SU-DHL-6 (cell line): ENCODE data around the gene ATRIP.

ENCODE experiments used
- H2AFZ ChIP-seq: fragments of 200-600 bp; sonication (generic); 2 replicates; pipeline ENCODE4 v1.6.1; 2014; ENCODE audit warnings: low read depth, mild to moderate bottlenecking, moderate library complexity, mixed read lengths, antibody characterized with exemption, low read length; ENCODE audit not compliant: severe bottlenecking
- H3F3A ChIP-seq: fragments of 200-600 bp; shearing (Covaris generic); 2 replicates; pipeline ENCODE4 v1.6.0; 2016; ENCODE audit warnings: antibody characterized with exemption, mild to moderate bottlenecking; ENCODE audit not compliant: insufficient read depth
- H3K27ac ChIP-seq: fragments of 200-600 bp; sonication (generic); 2 replicates; pipeline ENCODE4 v1.5.1; 2016; ENCODE audit warnings: low read depth, mild to moderate bottlenecking, low read length, moderate library complexity, mixed read lengths
- H3K27me3 ChIP-seq: fragments of 200-600 bp; sonication (generic), shearing (Covaris generic); 2 replicates; pipeline ENCODE4 v1.6.0; 2014; ENCODE audit warnings: mild to moderate bottlenecking, low read length
- H3K36me3 ChIP-seq: fragments of 200-600 bp; sonication (generic); 2 replicates; pipeline ENCODE4 v1.6.1; 2014; ENCODE audit warnings: mild to moderate bottlenecking, low read length, mixed read lengths
- H3K4me2 ChIP-seq: fragments of 300-600, 200-600 bp; shearing (Covaris generic), sonication (generic); 2 replicates; pipeline ENCODE4 v1.6.0; 2014; ENCODE audit warnings: low read length, low read depth, mild to moderate bottlenecking; ENCODE audit not compliant: poor library complexity, severe bottlenecking
- H3K4me3 ChIP-seq: fragments of 200-600 bp; sonication (generic); 2 replicates; pipeline ENCODE4 v1.5.1; 2014; ENCODE audit warnings: antibody characterized with exemption, low read length, mild to moderate bottlenecking, mixed read lengths; ENCODE audit not compliant: insufficient read depth, poor library complexity, severe bottlenecking
- H3K79me2 ChIP-seq: fragments of 200-600 bp; sonication (generic); 2 replicates; pipeline ENCODE4 v1.6.1; 2014; ENCODE audit warnings: mild to moderate bottlenecking, low read length, moderate library complexity; ENCODE audit not compliant: insufficient read depth
- H3K9ac ChIP-seq: fragments of 200-600 bp; sonication (generic); 2 replicates; pipeline ENCODE4 v1.7.0; 2014; ENCODE audit warnings: mild to moderate bottlenecking, low read length
- H3K9me2 ChIP-seq: fragments of 200-600 bp; sonication (generic); replicated peaks from 2 replicates; pipeline ENCODE4 v1.6.1; 2014; ENCODE audit warnings: low read length; ENCODE audit not compliant: insufficient read depth
- H3K9me3 ChIP-seq: fragments of 200-600 bp; sonication (generic); 2 replicates; pipeline ENCODE4 v1.6.1; 2014; ENCODE audit warnings: low read length, mixed read lengths; ENCODE audit not compliant: insufficient read depth
- H4K20me1 ChIP-seq: fragments of 200-600 bp; sonication (generic); 2 replicates; pipeline ENCODE4 v1.6.1; 2014; ENCODE audit warnings: low read depth, mild to moderate bottlenecking, antibody characterized with exemption, low read length, moderate library complexity, mixed read lengths
- CTCF ChIP-seq: fragments of 200-600 bp; sonication (generic); IDR thresholded peaks from one replicate; pipeline ENCODE4 v1.5.1; 2017; ENCODE audit warnings: antibody characterized with exemption, mild to moderate bottlenecking, low read length, moderate library complexity; ENCODE audit not compliant: insufficient read depth, poor library complexity, severe bottlenecking
- EZH2phosphoT487 ChIP-seq: fragments of 200-600 bp; sonication (generic), shearing (Covaris generic); conservative IDR thresholded peaks from 2 replicates; pipeline ENCODE4 v1.6.1; 2018; ENCODE audit warnings: mild to moderate bottlenecking, antibody characterized with exemption, low read length, moderate library complexity, mixed read lengths

Gene ATRIP

DNA sequence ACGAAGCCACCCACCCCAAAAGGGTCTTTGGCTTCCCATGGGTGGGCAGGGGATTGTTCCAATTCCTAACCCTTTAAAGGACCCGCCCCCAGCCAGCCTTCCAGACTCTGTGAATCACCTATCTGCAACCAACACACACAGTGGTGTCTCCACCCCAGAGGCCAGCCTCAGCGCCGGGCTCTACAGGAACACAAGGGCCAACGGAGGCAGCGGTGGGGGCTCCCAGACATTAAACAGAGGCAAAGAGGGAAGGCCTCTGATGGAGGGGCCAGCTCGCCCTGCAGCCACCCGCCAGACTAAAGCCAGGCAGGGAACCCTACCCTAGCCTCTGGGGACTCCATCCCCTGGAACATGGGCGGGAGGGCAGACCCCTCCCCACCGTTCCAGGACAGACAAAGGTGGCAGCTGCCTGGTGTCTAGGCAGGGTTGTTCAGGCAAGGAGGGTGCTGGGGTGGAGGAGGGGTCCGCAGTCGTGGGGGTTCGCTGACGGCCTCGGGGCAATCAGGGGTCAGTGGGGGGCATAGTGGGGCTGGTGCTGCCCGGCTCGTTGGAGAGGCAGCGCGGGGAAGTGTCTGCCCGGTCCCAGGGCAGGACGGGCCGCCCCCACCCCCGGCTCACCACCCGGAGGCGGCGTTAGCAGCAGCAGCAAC lies 57.0 kb downstream of the ATRIP start:
- Histone ChIP-seq H3K9me2 (no peaks in the 10 kb centered on the region), H3K9ac (peak overlapping the region; percentile 36), H3K27me3 (no peaks in the 10 kb centered on the region), H3K36me3 (no peaks in the 10 kb centered on the region), H3K4me2 (peak overlapping the region; percentile 42), H2AFZ (peak overlapping the region; percentile 71), H3K27ac (no peak overlapping the region), H3K4me3 (no peak overlapping the region), H3K79me2 (no peaks in the 10 kb centered on the region), H3K9me3 (no peaks in the 10 kb centered on the region), H3F3A (no peaks in the 10 kb centered on the region), H4K20me1 (no peaks in the 10 kb centered on the region)
- no peak for TF ChIP-seq CTCF
- no peak for TF ChIP-seq EZH2phosphoT487

DNA sequence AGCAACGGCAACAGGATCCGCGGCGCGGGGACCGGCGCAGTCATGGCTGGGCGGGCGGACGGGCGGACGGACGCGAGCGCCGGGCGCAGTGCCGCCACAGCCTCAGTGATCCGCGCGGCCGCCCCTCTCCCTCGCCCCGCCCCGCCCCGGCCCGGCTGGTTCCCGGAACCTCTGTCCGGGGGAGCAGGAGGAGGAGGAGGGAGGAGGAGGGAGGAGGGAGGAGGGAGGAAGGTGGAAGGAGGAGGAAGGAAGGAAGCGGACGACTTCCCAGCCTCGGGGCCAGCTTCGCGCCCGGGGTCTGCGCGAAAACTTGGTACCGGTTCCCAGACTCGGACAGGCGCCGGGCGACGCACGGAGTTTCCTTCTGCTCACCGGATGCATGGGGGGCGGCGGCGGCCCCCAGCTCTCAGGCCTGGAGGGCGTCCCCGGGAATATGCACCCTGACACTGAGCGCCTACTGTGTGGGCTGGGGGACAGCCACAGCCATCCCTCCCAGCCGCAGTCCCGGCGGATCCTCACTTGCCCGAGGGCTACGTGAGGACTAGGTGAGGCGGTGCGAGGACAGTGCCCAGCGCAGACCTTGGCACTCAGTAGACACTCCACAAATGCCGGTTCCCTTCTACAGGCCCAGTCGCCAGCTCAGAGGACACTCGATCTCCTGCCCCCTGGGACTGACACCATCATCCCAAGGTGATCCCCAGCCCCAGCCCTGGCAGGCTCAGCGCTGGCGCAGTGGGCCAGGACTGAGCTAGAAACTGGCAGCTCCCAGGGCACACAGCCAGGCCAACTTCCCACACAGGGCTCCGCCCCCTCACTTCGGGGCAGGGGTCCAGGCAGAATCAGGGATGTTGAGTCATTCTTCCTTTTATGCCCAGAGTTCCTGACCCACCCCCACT lies 57.8 kb downstream of the ATRIP start, which contains the start of gene SHISA5:
Gene SHISA5 (minus strand): TSS at position 124 of the 896 bp plus-strand sequence. CDS start 80 bp downstream, at position 44.
- peak within 1 kb of the TSS; percentile 71 for H2AFZ ChIP-seq
- no peaks in the 10 kb centered on the region for H3K36me3 ChIP-seq
- H4K20me1 ChIP-seq, result no peaks in the 10 kb centered on the region
- no peak within 1 kb of the TSS for H3K27ac ChIP-seq
- peak within 1 kb of the TSS; percentile 42 for H3K4me2 ChIP-seq
- H3K9me3 ChIP-seq, result no peaks in the 10 kb centered on the region
- H3K79me2 ChIP-seq, result no peaks in the 10 kb centered on the region
- peak within 1 kb of the TSS; percentile 36 for H3K9ac ChIP-seq
- no peaks in the 10 kb centered on the region for H3K9me2 ChIP-seq
- no peaks in the 10 kb centered on the region for H3F3A ChIP-seq
- no peak for TF ChIP-seq CTCF
- H3K27me3 ChIP-seq, result no peaks in the 10 kb centered on the region
- H3K4me3 ChIP-seq, result no peak within 1 kb of the TSS

DNA sequence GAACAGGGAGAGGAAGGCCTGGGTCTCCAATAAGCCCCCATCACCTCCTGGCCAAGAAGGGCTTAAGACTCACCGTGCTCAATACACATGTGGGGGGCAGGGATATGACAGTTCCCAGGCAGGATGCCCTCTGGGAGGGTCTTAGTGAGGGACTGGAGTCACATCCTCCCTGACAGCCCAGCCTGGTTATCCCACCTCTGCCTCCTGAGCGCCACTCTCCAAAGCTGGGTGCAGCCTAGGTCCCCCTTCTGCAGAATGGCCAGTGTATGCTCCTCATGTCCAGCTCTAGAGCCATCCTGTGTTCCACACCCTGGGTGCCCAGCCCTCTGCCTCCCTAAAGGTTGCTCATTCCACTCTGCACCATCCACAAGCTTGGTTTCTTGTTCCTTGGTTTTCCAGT lies 58.6 kb downstream of the ATRIP start:
- no peaks in the 10 kb centered on the region for H3K36me3 ChIP-seq
- no peaks in the 10 kb centered on the region for H3F3A ChIP-seq
- H3K79me2 ChIP-seq, result no peaks in the 10 kb centered on the region
- no peak overlapping the region for H3K4me2 ChIP-seq
- no peak overlapping the region for H3K4me3 ChIP-seq
- no peak overlapping the region for H3K9ac ChIP-seq
- H3K27ac ChIP-seq, result no peak overlapping the region
- H3K9me3 ChIP-seq, result no peaks in the 10 kb centered on the region
- H3K9me2 ChIP-seq, result no peaks in the 10 kb centered on the region
- TF ChIP-seq EZH2phosphoT487 (no peak), CTCF (no peak)
- H3K27me3 ChIP-seq, result no peaks in the 10 kb centered on the region
- H2AFZ ChIP-seq, result no peak overlapping the region
- H4K20me1 ChIP-seq, result no peaks in the 10 kb centered on the region
